ENCODE data around the gene PPP1CB. TPM values are rescaled to one million over a fixed set of nuclear protein-coding genes. Genes with fewer than 3 reads are reported as not detected.

The PPP1CB gene
- total and polyA plus RNA-seq, 10 of the 15 experiments (the other 5 are each of a cell fraction or from before 2014, with no cell fraction given) = 37.5 to 176 (median 84.9) TPM

DNA sequence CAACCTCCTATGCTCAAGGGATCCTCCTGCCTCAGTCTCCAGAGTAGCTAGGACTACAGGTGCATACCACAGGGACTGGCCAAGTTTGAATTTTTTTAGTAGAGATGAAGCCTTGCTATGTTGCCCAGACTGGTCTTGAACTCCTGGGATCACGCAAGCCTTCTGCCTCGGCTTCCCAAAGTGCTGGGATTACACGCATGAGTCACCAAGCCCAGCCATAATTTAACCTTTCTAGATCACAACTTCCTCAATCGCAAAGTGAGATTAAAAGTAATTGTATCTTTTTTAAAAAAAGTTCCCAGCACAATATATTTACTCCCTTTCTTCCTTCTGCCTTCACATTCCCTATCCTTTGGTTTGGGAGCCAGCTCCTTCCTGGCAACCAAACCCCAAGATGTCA, 5.8 kb upstream of the PPP1CB start (continued):
- TF ChIP-seq, protein P1, sequence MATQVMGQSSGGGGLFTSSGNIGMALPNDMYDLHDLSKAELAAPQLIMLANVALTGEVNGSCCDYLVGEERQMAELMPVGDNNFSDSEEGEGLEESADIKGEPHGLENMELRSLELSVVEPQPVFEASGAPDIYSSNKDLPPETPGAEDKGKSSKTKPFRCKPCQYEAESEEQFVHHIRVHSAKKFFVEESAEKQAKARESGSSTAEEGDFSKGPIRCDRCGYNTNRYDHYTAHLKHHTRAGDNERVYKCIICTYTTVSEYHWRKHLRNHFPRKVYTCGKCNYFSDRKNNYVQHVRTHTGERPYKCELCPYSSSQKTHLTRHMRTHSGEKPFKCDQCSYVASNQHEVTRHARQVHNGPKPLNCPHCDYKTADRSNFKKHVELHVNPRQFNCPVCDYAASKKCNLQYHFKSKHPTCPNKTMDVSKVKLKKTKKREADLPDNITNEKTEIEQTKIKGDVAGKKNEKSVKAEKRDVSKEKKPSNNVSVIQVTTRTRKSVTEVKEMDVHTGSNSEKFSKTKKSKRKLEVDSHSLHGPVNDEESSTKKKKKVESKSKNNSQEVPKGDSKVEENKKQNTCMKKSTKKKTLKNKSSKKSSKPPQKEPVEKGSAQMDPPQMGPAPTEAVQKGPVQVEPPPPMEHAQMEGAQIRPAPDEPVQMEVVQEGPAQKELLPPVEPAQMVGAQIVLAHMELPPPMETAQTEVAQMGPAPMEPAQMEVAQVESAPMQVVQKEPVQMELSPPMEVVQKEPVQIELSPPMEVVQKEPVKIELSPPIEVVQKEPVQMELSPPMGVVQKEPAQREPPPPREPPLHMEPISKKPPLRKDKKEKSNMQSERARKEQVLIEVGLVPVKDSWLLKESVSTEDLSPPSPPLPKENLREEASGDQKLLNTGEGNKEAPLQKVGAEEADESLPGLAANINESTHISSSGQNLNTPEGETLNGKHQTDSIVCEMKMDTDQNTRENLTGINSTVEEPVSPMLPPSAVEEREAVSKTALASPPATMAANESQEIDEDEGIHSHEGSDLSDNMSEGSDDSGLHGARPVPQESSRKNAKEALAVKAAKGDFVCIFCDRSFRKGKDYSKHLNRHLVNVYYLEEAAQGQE (IDR thresholded peaks at IDR 0.05; ENCODE audit: low read depth, low read length) = no peak
- no peak for TF ChIP-seq STAT3 (IDR thresholded peaks at IDR 0.05; ENCODE audit: low read depth, low read length)
- TF ChIP-seq HCFC1 (IDR thresholded peaks at IDR 0.05; ENCODE audit: low read length) = no peak
- TF ChIP-seq BACH1 (IDR thresholded peaks at IDR 0.05; ENCODE audit: borderline replicate concordance) = no peak
- no peak for TF ChIP-seq LARP7 (IDR thresholded peaks at IDR 0.05)
- TF ChIP-seq SIN3A (IDR thresholded peaks at IDR 0.05; ENCODE audit: low read depth, low read length) = no peak
- no peak for TF ChIP-seq IKZF2 (IDR thresholded peaks at IDR 0.05)
- TF ChIP-seq, protein P2, sequence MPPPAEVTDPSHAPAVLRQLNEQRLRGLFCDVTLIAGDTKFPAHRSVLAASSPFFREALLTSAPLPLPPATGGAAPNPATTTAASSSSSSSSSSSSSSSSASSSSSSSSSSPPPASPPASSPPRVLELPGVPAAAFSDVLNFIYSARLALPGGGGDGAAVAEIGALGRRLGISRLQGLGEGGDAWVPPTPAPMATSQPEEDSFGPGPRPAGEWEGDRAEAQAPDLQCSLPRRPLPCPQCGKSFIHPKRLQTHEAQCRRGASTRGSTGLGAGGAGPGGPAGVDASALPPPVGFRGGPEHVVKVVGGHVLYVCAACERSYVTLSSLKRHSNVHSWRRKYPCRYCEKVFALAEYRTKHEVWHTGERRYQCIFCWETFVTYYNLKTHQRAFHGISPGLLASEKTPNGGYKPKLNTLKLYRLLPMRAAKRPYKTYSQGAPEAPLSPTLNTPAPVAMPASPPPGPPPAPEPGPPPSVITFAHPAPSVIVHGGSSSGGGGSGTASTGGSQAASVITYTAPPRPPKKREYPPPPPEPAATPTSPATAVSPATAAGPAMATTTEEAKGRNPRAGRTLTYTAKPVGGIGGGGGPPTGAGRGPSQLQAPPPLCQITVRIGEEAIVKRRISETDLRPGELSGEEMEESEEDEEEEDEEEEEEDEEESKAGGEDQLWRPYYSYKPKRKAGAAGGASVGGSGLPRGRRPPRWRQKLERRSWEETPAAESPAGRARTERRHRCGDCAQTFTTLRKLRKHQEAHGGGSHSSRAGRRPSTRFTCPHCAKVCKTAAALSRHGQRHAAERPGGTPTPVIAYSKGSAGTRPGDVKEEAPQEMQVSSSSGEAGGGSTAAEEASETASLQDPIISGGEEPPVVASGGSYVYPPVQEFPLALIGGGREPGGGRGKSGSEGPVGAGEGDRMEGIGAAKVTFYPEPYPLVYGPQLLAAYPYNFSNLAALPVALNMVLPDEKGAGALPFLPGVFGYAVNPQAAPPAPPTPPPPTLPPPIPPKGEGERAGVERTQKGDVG (CRISPR knock-in tag; IDR thresholded peaks at IDR 0.05) = no peak
- TF ChIP-seq, protein P3, sequence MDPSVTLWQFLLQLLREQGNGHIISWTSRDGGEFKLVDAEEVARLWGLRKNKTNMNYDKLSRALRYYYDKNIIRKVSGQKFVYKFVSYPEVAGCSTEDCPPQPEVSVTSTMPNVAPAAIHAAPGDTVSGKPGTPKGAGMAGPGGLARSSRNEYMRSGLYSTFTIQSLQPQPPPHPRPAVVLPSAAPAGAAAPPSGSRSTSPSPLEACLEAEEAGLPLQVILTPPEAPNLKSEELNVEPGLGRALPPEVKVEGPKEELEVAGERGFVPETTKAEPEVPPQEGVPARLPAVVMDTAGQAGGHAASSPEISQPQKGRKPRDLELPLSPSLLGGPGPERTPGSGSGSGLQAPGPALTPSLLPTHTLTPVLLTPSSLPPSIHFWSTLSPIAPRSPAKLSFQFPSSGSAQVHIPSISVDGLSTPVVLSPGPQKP (IDR thresholded peaks at IDR 0.05; ENCODE audit: low read depth, low read length) = no peak
- TF ChIP-seq YY1 (IDR thresholded peaks at IDR 0.05; ENCODE audit: low read depth, low read length) = no peak
- no peak for TF ChIP-seq PAX8 (IDR thresholded peaks at IDR 0.05)
- no peak for TF ChIP-seq ETV6 (conservative IDR thresholded peaks at IDR 0.05 in 1 of 2, IDR thresholded peaks at IDR 0.05 in 1 of 2; ENCODE audit: borderline replicate concordance in 1 of 2, low read depth in 1 of 2)
- no peak for TF ChIP-seq MYB (IDR thresholded peaks at IDR 0.05; ENCODE audit: borderline replicate concordance, low read depth, low read length)
- TF ChIP-seq, protein P4, sequence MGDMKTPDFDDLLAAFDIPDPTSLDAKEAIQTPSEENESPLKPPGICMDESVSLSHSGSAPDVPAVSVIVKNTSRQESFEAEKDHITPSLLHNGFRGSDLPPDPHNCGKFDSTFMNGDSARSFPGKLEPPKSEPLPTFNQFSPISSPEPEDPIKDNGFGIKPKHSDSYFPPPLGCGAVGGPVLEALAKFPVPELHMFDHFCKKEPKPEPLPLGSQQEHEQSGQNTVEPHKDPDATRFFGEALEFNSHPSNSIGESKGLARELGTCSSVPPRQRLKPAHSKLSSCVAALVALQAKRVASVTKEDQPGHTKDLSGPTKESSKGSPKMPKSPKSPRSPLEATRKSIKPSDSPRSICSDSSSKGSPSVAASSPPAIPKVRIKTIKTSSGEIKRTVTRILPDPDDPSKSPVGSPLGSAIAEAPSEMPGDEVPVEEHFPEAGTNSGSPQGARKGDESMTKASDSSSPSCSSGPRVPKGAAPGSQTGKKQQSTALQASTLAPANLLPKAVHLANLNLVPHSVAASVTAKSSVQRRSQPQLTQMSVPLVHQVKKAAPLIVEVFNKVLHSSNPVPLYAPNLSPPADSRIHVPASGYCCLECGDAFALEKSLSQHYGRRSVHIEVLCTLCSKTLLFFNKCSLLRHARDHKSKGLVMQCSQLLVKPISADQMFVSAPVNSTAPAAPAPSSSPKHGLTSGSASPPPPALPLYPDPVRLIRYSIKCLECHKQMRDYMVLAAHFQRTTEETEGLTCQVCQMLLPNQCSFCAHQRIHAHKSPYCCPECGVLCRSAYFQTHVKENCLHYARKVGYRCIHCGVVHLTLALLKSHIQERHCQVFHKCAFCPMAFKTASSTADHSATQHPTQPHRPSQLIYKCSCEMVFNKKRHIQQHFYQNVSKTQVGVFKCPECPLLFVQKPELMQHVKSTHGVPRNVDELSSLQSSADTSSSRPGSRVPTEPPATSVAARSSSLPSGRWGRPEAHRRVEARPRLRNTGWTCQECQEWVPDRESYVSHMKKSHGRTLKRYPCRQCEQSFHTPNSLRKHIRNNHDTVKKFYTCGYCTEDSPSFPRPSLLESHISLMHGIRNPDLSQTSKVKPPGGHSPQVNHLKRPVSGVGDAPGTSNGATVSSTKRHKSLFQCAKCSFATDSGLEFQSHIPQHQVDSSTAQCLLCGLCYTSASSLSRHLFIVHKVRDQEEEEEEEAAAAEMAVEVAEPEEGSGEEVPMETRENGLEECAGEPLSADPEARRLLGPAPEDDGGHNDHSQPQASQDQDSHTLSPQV (IDR thresholded peaks at IDR 0.05) = no peak

Data from GM12878 (cell line).